Right atrium auricular region (tissue), 2 donors: ENCODE data around the gene ITGAD. TPM values are rescaled to one million over a fixed set of nuclear protein-coding genes. Genes with fewer than 3 reads are reported as not detected.

ENCODE experiments used
- DNase-seq: peaks from one replicate; pipeline ENCODE4 v3.0.0-alpha.2; 2019; ENCODE audit warnings: low spot score
- H3K27ac ChIP-seq, 2 donors: fragments of 200-600 bp; sonication (generic); 1 replicate in 1 of 2; 2 replicates in 1 of 2; pipeline ENCODE4 v1.5.1; 2016 to 2019
- H3K27me3 ChIP-seq, 2 donors: fragments of 200-600 bp; sonication (generic); one replicate each; pipeline versions ENCODE4 v1.5.1 to v1.6.0; 2017 to 2019
- H3K36me3 ChIP-seq: fragments of 200-600 bp; sonication (generic); one replicate; pipeline ENCODE4 v1.5.1; 2016
- H3K4me1 ChIP-seq, 2 donors: fragments of 200-600 bp; sonication (generic); one replicate each; pipeline versions ENCODE4 v1.5.1 to v1.6.0; 2017 to 2019
- H3K4me3 ChIP-seq, 2 donors: fragments of 200-600 bp; sonication (generic); 1 replicate in 1 of 2; 2 replicates in 1 of 2; pipeline ENCODE4 v1.5.1; 2017 to 2019; ENCODE audit warnings: mild to moderate bottlenecking in 1 of 2, moderate library complexity in 1 of 2
- H3K9me3 ChIP-seq, 2 donors: fragments of 200-600 bp; sonication (generic); one replicate each; pipeline ENCODE4 v1.5.1; 2019
- total RNA-seq, 2 donors: library from RNA; depleted of rRNA; stranded (reverse); fragments of >200 nt; gene quantifications; one replicate each; pipeline ENCODE4 v1.1.0, GENCODE V29; 2016
- TF ChIP-seq, protein P1 (sequence below), 2 donors: fragments of 200-600 bp; sonication (generic); IDR thresholded peaks; one replicate each; pipeline ENCODE4 v1.5.1; 2019; ENCODE audit warnings: antibody characterized with exemption in 2 of 2

Gene ITGAD
- total RNA-seq, 2 donors from 2014 or later = not detected

- peaks cover 0 to 6% of the 10 kb centered on the region in 2 donors for H3K9me3 ChIP-seq
- no peak overlapping the region for H3K27ac ChIP-seq
These were observed 21.3 kb upstream of the ITGAD start for GRCh38 chr16:31371619-31372484.

DNA sequence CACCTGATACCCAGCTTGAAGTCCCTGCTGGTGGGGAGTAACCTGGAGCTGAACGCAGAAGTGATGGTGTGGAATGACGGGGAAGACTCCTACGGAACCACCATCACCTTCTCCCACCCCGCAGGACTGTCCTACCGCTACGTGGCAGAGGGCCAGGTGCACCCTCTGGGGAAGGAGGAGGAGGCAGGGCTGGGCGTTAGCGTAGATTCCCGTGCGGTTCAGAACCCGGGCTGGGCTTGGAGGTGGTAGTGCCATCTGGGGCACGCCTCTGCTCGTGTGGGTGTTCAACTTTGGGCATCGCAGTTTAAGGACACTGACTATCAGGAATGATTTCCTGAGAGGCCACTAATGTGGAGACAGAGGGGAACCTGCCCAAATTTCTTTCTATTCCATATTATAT, 19.9 kb upstream of the ITGAD start:
- TF ChIP-seq, protein P1, sequence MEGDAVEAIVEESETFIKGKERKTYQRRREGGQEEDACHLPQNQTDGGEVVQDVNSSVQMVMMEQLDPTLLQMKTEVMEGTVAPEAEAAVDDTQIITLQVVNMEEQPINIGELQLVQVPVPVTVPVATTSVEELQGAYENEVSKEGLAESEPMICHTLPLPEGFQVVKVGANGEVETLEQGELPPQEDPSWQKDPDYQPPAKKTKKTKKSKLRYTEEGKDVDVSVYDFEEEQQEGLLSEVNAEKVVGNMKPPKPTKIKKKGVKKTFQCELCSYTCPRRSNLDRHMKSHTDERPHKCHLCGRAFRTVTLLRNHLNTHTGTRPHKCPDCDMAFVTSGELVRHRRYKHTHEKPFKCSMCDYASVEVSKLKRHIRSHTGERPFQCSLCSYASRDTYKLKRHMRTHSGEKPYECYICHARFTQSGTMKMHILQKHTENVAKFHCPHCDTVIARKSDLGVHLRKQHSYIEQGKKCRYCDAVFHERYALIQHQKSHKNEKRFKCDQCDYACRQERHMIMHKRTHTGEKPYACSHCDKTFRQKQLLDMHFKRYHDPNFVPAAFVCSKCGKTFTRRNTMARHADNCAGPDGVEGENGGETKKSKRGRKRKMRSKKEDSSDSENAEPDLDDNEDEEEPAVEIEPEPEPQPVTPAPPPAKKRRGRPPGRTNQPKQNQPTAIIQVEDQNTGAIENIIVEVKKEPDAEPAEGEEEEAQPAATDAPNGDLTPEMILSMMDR (IDR thresholded peaks at IDR 0.05) = no peak
- Histone ChIP-seq H3K4me3 (no peak overlapping the region), H3K27ac (no peak overlapping the region), H3K4me1 (no peaks in the 10 kb centered on the region), H3K36me3 (no peaks in the 10 kb centered on the region), H3K27me3 (no peaks in the 10 kb centered on the region), H3K9me3 (peaks cover 0 to 6% of the 10 kb centered on the region in 2 donors)
- no peak for DNase-seq

More at GRCh38 chr16:31371619-31372484, 21.3 kb upstream of the ITGAD start:
- Histone ChIP-seq H3K27me3 (no peaks in the 10 kb centered on the region), H3K4me1 (no peaks in the 10 kb centered on the region), H3K4me3 (no peak overlapping the region), H3K36me3 (no peaks in the 10 kb centered on the region)
- no peak for DNase-seq
- TF ChIP-seq, protein P1 (IDR thresholded peaks at IDR 0.05) = no peak

DNA sequence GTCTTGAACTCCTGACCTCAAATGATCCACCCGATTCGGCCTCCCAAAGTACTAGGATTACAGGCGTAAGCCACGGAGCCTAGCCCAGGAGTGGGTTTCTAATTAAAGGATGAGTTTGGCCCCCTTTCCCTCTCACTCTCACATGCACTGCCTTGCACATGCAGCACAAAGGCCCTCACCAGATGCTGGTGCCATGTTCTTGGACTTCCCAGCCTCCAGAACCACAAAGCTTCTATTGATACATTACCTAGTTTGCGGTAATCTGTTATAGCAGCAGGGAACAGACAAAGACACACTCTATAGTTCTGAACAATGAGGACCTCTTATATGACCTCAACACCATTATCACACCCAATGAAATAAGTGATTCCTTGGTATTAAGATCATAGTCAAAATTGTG, 17.9 kb upstream of the ITGAD start:
- no peaks in the 10 kb centered on the region for H3K36me3 ChIP-seq
- H3K4me3 ChIP-seq = no peak overlapping the region
- H3K4me1 ChIP-seq = no peaks in the 10 kb centered on the region
- H3K27me3 ChIP-seq = no peaks in the 10 kb centered on the region
- no peak for DNase-seq
- no peak overlapping the region for H3K27ac ChIP-seq
- TF ChIP-seq, protein P1 (IDR thresholded peaks at IDR 0.05) = no peak
- H3K9me3 ChIP-seq = peaks cover 0 to 6% of the 10 kb centered on the region in 2 donors

DNA sequence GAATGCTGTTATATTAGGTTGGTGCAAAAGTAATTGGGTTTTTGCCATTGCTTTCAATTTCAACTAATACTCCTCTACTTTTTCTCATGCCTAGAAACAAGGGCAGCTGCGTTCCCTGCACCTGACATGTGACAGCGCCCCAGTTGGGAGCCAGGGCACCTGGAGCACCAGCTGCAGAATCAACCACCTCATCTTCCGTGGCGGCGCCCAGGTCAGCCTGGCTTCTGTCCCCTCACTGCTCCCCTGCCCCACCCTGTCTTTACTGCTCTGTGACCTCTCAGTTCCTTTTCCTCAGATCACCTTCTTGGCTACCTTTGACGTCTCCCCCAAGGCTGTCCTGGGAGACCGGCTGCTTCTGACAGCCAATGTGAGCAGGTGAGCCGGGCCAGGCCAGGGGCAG, 16.4 kb upstream of the ITGAD start:
- no peak overlapping the region for H3K4me3 ChIP-seq
- peaks cover 0 to 6% of the 10 kb centered on the region in 2 donors for H3K9me3 ChIP-seq
- no peak for DNase-seq
- no peaks in the 10 kb centered on the region for H3K27me3 ChIP-seq
- no peak overlapping the region for H3K27ac ChIP-seq
- TF ChIP-seq, protein P1 (IDR thresholded peaks at IDR 0.05) = no peak
- H3K36me3 ChIP-seq = no peaks in the 10 kb centered on the region
- H3K4me1 ChIP-seq = no peaks in the 10 kb centered on the region

DNA sequence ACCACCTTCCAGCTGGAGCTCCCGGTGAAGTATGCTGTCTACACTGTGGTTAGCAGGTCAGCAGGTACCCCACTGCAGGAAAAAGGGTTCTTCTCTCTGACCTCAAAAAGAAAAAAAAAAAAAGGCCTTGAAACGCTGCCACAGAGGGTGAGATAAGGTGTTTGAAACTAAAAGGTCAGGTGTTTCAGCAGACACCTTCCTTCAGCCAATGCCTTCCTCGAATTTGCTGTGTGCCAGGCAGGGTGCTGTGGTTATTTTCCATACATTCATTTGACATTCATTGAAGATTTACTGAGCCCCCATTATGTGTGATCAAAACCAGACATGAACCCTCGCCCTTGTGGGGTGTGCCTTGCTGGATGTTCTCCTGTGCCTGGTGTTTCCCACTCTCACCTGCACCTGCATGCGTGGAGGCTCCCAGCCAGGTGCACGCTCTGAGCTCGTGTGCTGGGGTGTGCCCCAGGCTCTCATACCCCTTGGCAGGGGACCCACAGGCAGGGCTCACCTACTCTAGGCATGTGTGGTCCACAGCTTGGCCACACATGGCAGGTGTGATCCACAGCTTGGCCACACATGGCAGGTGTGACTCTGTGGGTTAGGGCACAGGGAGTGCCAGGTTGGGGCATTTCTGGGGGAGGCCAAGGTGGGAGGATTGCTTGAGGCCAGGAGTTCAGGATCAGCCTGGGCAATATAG, 15.8 kb upstream of the ITGAD start:
- no peaks in the 10 kb centered on the region for H3K4me1 ChIP-seq
- H3K36me3 ChIP-seq = no peaks in the 10 kb centered on the region
- no peak for DNase-seq
- no peaks in the 10 kb centered on the region for H3K27me3 ChIP-seq
- no peak overlapping the region for H3K4me3 ChIP-seq
- TF ChIP-seq, protein P1 (IDR thresholded peaks at IDR 0.05) = no peak
- no peak overlapping the region for H3K27ac ChIP-seq
- H3K9me3 ChIP-seq = peaks cover 0 to 6% of the 10 kb centered on the region in 2 donors
